ENCODE measurements around the gene SEPHS1.

DNA sequence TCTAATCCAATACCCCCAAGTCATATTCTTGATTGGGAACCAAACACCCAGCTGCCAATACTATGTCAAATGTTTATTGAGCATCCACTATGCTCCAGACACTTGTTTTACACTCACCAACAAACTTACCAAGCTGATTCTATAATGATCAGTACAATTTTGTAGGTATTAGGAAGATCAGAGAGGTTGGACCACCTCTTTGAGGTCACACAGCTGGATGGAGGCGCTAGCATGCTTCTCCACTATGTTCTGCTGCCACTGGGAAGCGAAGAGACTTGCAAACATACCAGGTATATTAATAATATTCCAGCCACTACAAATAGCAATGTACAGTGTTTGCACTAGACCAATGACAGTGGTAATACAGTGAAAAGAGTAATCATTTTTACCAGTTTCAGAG, 25.6 kb upstream of the SEPHS1 start:
- TF ChIP-seq SP1 (CRISPR knock-in tag; conservative IDR thresholded peaks at IDR 0.05) (no peak), FOXK1 (CRISPR knock-in tag; IDR thresholded peaks at IDR 0.05) (no peak), MYBL2 (CRISPR knock-in tag; IDR thresholded peaks at IDR 0.05) (no peak), ELF4 (CRISPR knock-in tag; IDR thresholded peaks at IDR 0.05; ENCODE audit: low read depth) (no peak), NR1H2 (CRISPR knock-in tag; IDR thresholded peaks at IDR 0.05) (no peak), FOXP1 (CRISPR knock-in tag; IDR thresholded peaks at IDR 0.05; ENCODE audit: borderline replicate concordance) (no peak), IRF2 (CRISPR knock-in tag; IDR thresholded peaks at IDR 0.05; ENCODE audit: borderline replicate concordance, low read depth) (no peak), CREB1 (CRISPR knock-in tag; IDR thresholded peaks at IDR 0.05) (no peak)
- TF ChIP-seq, protein P1, sequence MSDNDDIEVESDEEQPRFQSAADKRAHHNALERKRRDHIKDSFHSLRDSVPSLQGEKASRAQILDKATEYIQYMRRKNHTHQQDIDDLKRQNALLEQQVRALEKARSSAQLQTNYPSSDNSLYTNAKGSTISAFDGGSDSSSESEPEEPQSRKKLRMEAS (CRISPR knock-in tag; IDR thresholded peaks at IDR 0.05), result no peak
- TF ChIP-seq, protein P2, sequence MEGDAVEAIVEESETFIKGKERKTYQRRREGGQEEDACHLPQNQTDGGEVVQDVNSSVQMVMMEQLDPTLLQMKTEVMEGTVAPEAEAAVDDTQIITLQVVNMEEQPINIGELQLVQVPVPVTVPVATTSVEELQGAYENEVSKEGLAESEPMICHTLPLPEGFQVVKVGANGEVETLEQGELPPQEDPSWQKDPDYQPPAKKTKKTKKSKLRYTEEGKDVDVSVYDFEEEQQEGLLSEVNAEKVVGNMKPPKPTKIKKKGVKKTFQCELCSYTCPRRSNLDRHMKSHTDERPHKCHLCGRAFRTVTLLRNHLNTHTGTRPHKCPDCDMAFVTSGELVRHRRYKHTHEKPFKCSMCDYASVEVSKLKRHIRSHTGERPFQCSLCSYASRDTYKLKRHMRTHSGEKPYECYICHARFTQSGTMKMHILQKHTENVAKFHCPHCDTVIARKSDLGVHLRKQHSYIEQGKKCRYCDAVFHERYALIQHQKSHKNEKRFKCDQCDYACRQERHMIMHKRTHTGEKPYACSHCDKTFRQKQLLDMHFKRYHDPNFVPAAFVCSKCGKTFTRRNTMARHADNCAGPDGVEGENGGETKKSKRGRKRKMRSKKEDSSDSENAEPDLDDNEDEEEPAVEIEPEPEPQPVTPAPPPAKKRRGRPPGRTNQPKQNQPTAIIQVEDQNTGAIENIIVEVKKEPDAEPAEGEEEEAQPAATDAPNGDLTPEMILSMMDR (IDR thresholded peaks at IDR 0.05), result no peak
- TF ChIP-seq, protein P3, sequence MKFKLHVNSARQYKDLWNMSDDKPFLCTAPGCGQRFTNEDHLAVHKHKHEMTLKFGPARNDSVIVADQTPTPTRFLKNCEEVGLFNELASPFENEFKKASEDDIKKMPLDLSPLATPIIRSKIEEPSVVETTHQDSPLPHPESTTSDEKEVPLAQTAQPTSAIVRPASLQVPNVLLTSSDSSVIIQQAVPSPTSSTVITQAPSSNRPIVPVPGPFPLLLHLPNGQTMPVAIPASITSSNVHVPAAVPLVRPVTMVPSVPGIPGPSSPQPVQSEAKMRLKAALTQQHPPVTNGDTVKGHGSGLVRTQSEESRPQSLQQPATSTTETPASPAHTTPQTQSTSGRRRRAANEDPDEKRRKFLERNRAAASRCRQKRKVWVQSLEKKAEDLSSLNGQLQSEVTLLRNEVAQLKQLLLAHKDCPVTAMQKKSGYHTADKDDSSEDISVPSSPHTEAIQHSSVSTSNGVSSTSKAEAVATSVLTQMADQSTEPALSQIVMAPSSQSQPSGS (CRISPR knock-in tag; IDR thresholded peaks at IDR 0.05; ENCODE audit: borderline replicate concordance, low read depth), result no peak
- TF ChIP-seq, protein P4, sequence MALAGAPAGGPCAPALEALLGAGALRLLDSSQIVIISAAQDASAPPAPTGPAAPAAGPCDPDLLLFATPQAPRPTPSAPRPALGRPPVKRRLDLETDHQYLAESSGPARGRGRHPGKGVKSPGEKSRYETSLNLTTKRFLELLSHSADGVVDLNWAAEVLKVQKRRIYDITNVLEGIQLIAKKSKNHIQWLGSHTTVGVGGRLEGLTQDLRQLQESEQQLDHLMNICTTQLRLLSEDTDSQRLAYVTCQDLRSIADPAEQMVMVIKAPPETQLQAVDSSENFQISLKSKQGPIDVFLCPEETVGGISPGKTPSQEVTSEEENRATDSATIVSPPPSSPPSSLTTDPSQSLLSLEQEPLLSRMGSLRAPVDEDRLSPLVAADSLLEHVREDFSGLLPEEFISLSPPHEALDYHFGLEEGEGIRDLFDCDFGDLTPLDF (CRISPR knock-in tag; IDR thresholded peaks at IDR 0.05), result no peak
